HG03439 (cell line): ENCODE data around the gene HSPA1B.

Experiments used
- ATAC-seq: cut with Tn5 transposase; IDR thresholded peaks from one replicate; pipeline ENCODE4 v1.9.1; 2021; ENCODE audit warnings: mild to moderate bottlenecking, moderate library complexity; ENCODE audit not compliant: unreplicated experiment

The HSPA1B gene

GRCh38 chr6:31877125-31877650 lies 49.6 kb downstream of the HSPA1B start:
- no peak for ATAC-seq

- ATAC-seq = no peak
Observed at GRCh38 chr6:31877651-31878161, 50.2 kb downstream of the HSPA1B start.

- ATAC-seq = no peak
Observed at GRCh38 chr6:31878222-31878621, 50.7 kb downstream of the HSPA1B start.

- no peak for ATAC-seq
Observed at GRCh38 chr6:31878726-31879125, 51.2 kb downstream of the HSPA1B start, which contains the start of gene SLC44A4. Gene SLC44A4 (minus strand): TSS chr6:31878997. CDS start chr6:31878980, 17 bp downstream.

- ATAC-seq = no peak
Observed at GRCh38 chr6:31879143-31879542, 51.6 kb downstream of the HSPA1B start.
